ENCODE measurements around the gene CHRND.
"Not testable (repeated sequence)": the region's sequence is repeated elsewhere in the genome, so short reads cannot be mapped to it uniquely, and the experiment has no call there.

The CHRND gene

DNA sequence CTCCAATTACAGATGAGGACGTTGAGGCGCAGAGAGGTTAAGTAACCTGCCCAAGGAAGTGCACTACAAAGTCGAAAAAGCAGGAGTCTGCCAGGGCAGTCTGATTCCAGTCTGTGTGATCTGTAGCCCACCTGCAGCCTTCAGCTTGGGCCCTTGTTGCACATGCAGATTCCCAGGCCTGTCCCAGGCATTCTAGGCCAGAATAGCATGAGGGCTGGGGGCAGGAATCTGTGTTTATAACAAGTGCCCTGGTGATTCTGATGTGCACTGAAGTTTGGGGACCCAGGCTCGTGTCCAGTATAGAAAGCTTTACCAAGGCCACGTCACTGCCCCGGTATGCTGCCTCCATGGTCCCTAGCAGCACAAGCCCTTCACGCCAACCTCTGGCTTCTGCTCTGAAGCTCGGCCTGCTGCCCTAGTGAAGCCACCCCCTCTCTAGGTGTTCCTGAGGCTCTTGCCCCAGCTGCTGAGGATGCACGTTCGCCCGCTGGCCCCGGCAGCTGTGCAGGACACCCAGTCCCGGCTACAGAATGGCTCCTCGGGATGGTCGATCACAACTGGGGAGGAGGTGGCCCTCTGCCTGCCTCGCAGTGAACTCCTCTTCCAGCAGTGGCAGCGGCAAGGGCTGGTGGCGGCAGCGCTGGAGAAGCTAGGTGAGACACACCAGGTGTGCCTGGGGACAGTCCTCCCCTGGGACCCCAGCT, 18.1 kb downstream of the CHRND start:
- no peak for DNase-seq

GRCh38 chr2:232544674-232545073, 18.7 kb downstream of the CHRND start:
- DNase-seq, result no peak

GRCh38 chr2:232545511-232546375, 19.8 kb downstream of the CHRND start:
- DNase-seq, result no peak

DNA sequence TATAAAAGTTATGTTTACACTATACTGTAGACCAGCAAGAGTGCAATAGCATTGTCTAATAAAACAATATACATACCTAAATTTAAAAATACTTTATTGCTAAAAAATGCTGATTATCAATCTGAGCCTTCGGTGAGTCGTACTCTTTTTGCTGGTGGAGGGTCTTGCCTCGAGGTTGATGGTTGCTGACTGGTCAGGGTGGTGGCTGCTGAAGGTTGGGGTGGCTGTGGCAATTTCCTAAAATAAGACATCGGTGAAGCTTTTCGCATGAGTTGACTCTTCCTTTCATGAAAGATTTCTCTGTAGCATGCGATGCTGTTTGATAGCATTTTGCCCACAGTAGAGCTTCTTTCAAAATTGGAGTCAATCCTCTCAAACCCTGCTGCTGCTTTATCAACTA, 22.0 kb downstream of the CHRND start:
- DNase-seq, result no peak

GRCh38 chr2:232549655-232550353, 23.8 kb downstream of the CHRND start:
- DNase-seq, result no peak

DNA sequence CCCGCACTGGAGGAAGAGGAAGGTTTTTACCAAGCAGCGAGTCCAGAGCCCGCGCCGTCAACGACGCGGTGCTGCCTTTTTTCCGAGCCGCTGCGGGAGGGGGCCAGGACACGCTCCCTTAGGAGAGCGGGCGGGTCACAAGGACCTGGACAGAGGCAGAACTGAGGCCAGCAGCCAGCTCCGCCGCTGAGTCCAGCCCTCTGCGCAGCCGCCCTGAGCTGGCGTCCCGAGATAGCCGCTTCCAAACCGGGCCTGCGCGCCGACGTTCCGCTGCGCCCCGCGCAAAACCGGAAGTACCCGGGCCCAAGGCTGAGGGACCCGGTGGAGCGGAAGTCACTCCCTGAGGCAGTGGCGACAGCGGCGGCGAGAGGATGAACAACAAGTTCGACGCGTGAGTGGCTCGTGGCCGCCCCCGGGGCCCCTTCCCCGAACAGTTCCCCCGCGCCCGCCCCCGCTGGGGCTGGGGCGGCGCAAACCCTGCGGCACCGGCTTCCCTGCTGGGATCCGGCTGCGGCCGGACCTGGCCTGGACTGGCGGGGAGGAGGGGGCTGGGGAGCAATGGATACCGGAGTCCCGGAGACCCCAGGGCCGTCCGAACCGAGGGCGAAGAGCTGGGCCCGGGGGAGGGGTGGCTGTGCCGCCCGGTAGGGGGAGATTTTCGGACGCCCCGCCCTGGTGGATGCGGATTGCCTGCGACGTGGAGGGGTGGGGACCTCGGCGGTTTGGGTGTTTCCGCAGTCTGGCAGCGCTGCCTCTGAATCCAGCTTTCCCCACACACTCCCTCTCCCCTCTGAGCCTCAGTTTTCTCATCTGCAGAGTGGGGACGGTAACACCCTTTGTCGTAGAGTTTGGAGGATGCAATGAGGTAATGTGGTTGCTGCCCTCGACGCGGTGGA, 24.6 kb downstream of the CHRND start, which contains the start of the genes EIF4E2 and TIGD1:
TSS of gene EIF4E2 (plus strand) at position 336 of the 896 bp plus-strand sequence. CDS start at position 372, 36 bp downstream.
TSS of gene TIGD1 (minus strand) at position 204 of the 896 bp plus-strand sequence. CDS start 675 bp downstream, outside the sequence.
- DNase-seq, result peak; percentile 98

DNA sequence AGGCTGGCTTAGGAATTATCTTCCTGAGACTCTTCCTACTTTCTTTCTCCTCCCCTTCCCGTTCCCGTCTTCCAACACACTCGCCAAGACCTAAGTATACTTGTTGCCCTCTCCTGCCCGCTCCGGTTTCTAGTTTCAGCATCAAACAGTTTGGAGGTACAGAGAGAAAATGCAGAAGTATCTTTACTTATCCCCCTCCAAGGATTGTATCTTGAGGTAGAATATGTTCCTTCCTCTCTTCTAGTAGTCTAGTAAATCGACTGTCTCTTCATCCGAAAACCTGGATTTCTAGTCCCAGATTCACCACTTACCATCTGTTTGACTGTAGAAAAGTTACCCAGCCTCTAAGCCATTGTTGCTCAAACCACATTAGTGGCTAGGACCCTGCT, 25.3 kb downstream of the CHRND start:
- DNase-seq, result no peak

DNA sequence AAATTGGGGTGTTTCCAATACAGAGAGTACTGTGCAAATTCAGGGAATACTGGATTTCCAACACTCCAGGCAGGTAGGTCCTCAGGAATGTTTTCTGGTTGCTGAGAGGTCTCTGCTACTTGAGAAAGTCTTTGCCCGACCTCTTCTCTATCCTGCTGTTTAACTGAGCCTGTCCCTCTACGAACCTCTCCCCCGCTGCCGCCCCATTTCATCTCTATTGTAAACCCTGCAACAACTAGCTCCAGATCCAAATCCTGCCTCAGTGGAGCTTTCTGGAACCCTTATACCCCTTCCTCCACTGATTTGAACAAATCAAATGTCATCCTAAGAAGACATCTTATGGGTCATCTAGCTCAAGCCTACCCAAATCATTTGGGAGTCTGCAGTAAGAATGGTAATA, 25.8 kb downstream of the CHRND start:
- no peak for DNase-seq

- no peak for DNase-seq
Measured at GRCh38 chr2:232556426-232556825, 30.5 kb downstream of the CHRND start.

DNA sequence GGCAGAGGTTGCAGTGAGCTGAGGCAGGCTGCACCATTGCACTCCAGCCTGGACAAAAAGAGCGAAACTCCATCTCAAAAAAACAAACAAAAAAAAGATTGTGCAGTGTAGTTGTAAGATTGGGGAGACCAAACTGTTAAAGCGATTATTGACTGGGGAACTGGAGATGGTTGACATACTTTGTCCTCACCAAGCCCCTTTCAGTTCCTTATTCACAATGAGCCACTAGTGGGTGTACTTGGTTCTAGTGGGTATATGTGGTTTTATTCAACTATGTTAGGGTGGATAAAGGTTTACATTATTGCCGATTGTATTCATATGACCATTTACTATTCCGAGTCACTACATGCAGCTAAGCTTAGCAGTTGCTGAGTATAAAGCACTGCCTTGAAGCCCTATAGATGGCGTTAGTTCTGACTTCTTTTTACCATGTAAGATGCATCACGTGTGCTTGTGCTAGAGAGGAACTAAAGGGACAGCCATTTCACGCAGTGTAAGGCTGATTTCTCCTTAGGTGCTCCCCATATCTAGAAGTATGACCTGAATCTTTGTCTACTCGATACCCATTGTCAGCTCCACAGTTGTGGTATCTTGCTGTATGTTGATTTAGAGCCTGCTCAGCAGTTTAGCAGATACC, 36.7 kb downstream of the CHRND start:
- no peak for DNase-seq

DNA sequence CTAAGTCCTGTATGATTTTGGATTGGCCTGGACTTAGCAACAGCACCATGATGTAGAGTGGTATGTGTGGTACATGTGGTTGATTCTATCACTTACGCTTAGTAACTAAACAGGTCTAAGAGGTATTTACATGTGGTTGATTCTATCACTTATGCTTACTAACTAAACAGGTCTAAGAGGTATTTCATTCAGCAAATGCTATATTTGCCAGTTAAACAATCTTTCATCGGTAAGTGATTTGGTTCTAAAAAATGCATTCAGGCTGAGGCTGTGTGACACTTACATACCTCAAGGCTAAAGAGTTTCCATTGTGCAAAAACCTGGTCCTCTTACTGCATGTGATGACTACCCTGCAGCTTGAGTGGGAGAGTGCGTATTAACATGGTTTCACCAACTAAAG, 37.6 kb downstream of the CHRND start:
- no peak for DNase-seq

DNA sequence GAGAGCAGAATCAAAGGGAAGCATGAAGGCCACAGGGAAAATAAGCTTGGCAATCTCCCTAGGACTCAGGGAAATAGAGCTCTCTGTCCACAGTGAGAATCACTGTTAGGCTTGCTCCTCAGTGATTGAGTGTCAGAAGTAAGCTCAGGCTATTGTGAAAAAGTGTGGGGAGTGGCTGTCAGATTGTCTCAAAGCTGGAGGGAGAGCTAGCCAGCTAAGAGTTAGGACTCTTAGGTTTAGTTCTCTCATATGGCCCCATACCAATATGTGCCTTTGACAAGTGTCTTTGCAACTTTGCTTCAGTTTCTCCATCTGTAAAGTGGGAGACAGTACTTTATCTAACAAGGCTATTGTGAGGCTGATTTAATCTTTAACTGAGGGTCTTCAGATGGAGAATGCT, 41.8 kb downstream of the CHRND start:
- no peak for DNase-seq

DNA sequence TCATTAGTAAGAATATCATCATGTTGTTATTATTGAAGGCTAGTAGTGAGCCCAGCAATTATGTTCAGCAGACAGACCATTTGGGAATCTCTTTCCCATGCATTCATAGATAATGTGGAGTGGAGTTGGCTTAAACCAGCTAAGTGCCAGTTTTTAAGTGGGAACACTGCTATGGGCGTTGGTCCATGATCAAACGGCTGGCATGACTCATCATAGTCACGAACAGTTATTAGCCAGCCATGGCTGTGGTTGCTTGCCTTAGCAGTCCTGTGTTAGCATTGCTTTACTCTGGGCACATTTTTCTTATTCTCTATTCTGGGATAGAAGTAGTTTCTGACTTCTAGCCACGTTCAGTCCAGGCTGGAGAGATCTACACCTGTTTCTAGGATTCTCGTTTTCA, 42.2 kb downstream of the CHRND start:
- DNase-seq, result no peak

DNA sequence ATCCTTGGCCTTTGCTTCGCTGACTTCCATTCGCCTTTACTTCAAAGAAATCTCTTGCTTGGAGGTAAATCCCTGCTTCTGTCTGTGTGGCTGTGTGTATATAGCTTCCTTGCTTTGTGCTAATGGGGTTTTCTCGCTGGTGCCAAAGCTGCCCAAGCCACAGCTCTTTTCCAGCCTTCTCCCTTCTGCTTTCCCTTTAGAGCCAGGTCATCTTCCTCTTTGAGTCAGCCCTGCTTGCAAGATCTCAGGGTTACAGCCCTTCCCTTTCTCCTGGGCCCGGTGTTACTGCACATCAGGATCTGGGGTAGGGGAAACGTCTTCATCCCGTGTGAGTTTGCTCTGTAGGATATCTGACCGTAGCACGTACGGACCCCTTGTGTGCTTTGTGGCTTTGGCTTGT, 43.6 kb downstream of the CHRND start:
- no peak for DNase-seq

- DNase-seq, result not testable (repeated sequence)
Measured at GRCh38 chr2:232570481-232570880, 44.5 kb downstream of the CHRND start.

- DNase-seq, result no peak
Measured at GRCh38 chr2:232571026-232571474, 45.1 kb downstream of the CHRND start.

DNA sequence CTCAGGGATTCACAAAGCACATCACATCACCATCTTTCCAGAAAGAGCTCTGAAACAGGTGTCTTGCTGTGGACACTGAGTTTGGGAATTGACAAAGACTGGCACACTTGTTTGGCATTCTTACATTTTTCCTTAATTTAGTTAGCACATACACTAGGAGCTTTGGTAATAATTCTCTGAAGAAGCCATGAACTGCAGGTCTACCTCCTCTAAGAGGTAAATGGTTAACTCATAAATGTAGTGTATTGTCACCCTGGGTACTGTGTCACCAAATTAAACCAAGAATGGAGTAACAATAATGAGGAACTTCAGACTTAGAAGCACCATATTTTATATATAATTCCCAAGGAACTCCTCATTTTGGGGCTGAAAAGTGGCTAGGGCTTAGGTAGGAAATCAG, 47.1 kb downstream of the CHRND start:
- DNase-seq, result no peak

GRCh38 chr2:232573771-232574435, 47.9 kb downstream of the CHRND start:
- no peak for DNase-seq

DNA sequence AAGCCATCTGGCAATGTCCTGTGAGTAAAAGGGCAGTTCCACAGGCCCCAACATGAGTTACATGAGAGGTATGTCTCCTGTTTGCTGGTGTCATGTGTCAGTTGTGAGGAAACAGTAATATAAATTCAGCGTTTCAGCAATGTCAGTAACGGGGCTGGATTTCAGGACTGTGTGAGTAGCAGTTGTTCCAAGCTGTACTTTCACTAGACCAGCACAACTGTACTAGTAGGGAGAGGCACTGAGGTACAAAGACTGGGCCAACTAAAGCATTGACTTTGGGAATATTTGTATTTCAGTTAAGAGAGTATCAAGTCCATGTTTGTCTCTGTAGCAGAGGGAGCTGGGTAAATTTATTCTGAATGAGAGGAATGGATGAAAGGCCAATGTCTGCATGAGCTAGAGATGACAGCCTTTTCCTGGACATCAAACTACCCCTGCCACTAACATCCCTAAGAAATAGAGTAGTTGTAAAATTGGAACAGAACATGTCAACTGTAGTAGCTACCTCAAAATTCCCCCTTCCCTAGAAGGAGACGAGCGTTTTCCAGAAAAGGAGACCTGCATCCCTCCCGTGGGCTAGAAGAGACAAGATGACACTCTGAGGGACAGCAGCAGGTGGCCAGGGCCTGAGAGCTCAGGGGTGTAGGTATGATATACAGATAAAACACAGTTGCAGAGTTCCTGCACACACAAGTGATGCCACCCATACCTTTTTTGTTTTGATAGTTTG, 48.9 kb downstream of the CHRND start:
- no peak for DNase-seq

GRCh38 chr2:232575404-232575746, 49.4 kb downstream of the CHRND start:
- DNase-seq, result no peak

DNA sequence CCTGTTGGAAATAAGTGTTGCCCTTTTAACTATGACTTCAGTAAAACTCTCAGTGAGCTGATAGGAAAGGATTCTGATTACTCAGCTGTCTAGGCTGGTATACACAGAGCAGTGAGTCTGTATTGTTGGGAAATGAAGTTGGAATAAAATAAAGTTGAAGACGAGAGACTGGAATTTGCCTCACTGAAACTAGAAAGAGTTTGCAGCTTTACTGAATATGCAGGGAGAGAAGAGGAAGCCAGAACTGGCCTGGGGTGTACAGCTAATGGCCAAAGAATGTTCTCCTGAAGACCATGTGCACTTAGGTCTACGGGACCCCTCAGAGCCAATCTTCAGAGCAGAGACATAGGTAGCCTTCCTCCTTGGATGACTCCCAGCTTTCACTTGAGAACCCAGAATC, 51.0 kb downstream of the CHRND start:
- peak; percentile 71 for DNase-seq

Measured in islet precursor cell (in vitro differentiated cells).